ENCODE measurements around the gene PADI6.
"Not testable (repeated sequence)": the region's sequence is repeated elsewhere in the genome, so short reads cannot be mapped to it uniquely, and the experiment has no call there.

PADI6 gene

GRCh38 chr1:17401841-17402240 is 29.8 kb downstream of the PADI6 start:
- Histone ChIP-seq H3K27me3 (no peaks in the 10 kb centered on the region), H3K4me1 (no peaks in the 10 kb centered on the region), H3K27ac (no peak overlapping the region), H3K36me3 (peaks cover 0 to under 1% (median 0%) of the 10 kb centered on the region in 3 donors), H3K4me3 (no peak overlapping the region), H3K9me3 (no peaks in the 10 kb centered on the region)
- intact Hi-C loops (cut with DNase I; ENCODE audit: low total_unique reads) = no loop called here
- TF ChIP-seq CTCF (IDR thresholded peaks at IDR 0.05) = no peak
- DNase-seq = no peak

GRCh38 chr1:17403081-17403480 is 31.1 kb downstream of the PADI6 start:
- no peak for TF ChIP-seq CTCF (IDR thresholded peaks at IDR 0.05)
- Histone ChIP-seq H3K36me3 (peaks cover 0 to 13% (median 3%) of the 10 kb centered on the region in 3 donors), H3K4me1 (no peaks in the 10 kb centered on the region), H3K27me3 (no peaks in the 10 kb centered on the region), H3K27ac (no peak overlapping the region), H3K9me3 (no peaks in the 10 kb centered on the region), H3K4me3 (no peak overlapping the region)
- no peak for DNase-seq
- intact Hi-C loops (cut with DNase I; ENCODE audit: low total_unique reads) = no loop called here

- H3K9me3 ChIP-seq = no peaks in the 10 kb centered on the region
- no peak for TF ChIP-seq CTCF (IDR thresholded peaks at IDR 0.05)
- intact Hi-C loops (cut with DNase I; ENCODE audit: low total_unique reads) = no loop called here
- H3K27me3 ChIP-seq = no peaks in the 10 kb centered on the region
- no peak overlapping the region for H3K4me3 ChIP-seq
- H3K27ac ChIP-seq = no peak overlapping the region
- peaks cover 1 to 24% (median 11%) of the 10 kb centered on the region in 3 donors for H3K36me3 ChIP-seq
- no peaks in the 10 kb centered on the region for H3K4me1 ChIP-seq
- DNase-seq = no peak
Measured at GRCh38 chr1:17404034-17404684, 32.2 kb downstream of the PADI6 start.

DNA sequence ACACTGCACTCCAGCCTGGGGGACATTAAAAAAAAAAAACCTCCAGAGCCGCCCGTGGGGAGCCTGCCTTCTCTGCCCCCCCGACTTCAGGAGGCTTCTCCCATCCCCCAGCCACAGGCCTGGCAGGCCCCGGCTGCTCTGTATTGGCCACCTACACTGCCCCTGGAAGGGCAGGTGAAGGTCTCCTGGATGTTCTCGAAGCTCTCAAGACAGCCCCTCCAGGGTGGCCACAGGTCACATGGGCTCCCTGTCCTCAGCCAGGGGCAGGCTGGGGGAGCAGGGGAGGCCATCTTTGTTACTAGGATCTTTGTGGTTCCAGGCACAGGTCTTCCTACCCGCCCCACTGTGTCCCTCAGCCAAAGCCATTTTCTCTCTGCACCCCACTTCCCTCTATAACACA is 32.8 kb downstream of the PADI6 start:
- Histone ChIP-seq H3K4me3 (no peak overlapping the region), H3K27ac (no peak overlapping the region), H3K27me3 (no peaks in the 10 kb centered on the region), H3K4me1 (no peaks in the 10 kb centered on the region), H3K9me3 (no peaks in the 10 kb centered on the region), H3K36me3 (peaks cover 8 to 31% (median 18%) of the 10 kb centered on the region in 3 donors)
- DNase-seq = no peak
- intact Hi-C loops (cut with DNase I; ENCODE audit: low total_unique reads) = no loop called here
- no peak for TF ChIP-seq CTCF (IDR thresholded peaks at IDR 0.05)

GRCh38 chr1:17405898-17406759 is 34.1 kb downstream of the PADI6 start:
- peaks cover 17 to 44% (median 31%) of the 10 kb centered on the region in 3 donors for H3K36me3 ChIP-seq
- peak in 1 of 2 donors; percentile 46 for DNase-seq
- H3K4me3 ChIP-seq = no peak overlapping the region
- H3K9me3 ChIP-seq = no peaks in the 10 kb centered on the region
- peak; percentile 47 to 65 for TF ChIP-seq CTCF (IDR thresholded peaks at IDR 0.05)
- H3K4me1 ChIP-seq = no peaks in the 10 kb centered on the region
- H3K27ac ChIP-seq = no peak overlapping the region
- intact Hi-C loops (cut with DNase I; ENCODE audit: low total_unique reads) = no loop called here
- H3K27me3 ChIP-seq = no peaks in the 10 kb centered on the region

DNA sequence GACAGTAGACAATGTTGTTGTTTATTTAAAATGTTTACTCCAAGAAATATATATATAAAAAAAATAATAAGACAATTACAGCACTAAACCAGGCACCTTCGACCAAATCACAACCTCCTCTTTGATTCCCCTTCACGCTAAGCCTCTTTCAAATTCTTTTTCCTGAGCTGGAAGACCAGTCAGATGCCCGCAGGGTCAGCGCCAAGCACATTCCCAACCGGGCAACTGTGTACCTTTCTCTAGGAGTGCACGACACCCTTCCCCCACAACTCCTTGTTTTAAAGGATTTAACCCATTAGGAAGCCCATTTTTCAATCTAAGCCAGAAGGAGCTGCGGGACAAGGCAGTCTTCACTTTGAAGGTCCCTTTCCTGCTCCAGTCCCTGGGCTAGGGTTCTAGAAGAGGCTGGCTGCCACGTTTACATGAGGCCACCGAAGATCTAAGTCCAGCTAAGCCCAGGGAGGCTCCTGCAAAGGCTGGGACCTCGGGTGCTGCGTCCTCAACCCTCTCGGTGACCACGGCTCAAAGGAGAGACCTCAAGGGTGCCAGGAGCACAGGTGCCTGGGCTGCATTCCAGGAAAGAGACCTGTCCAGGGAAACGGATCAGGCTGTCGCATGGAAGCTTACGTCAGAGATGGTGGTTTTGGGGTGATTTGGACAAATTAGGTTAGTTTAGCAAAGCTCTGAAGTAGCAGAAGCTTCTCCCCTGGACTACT is 34.9 kb downstream of the PADI6 start:
- DNase-seq; intact Hi-C loops (cut with DNase I; ENCODE audit: low total_unique reads): not testable (repeated sequence)

GRCh38 chr1:17407786-17408514 is 36.0 kb downstream of the PADI6 start:
- DNase-seq; intact Hi-C loops (cut with DNase I; ENCODE audit: low total_unique reads); H3K4me3 ChIP-seq; H3K4me1 ChIP-seq; H3K9me3 ChIP-seq; H3K27me3 ChIP-seq; H3K27ac ChIP-seq: not testable (repeated sequence)
- H3K36me3 ChIP-seq = peaks cover 30 to 61% (median 47%) of the 10 kb centered on the region in 3 donors

More for the DNA sequence above, 34.9 kb downstream of the PADI6 start:
- H3K4me1 ChIP-seq, H3K4me3 ChIP-seq, H3K27ac ChIP-seq, H3K9me3 ChIP-seq, H3K27me3 ChIP-seq: not testable (repeated sequence)
- H3K36me3 ChIP-seq = peaks cover 20 to 51% (median 37%) of the 10 kb centered on the region in 3 donors
